Fibroblast of pulmonary artery (primary cell): ENCODE results near the gene ZPBP.

Experiments
- DNase-seq: peaks from one replicate; pipeline ENCODE4 v3.0.0-alpha.2; 2010; ENCODE audit warnings: low read depth
- H3K4me3 ChIP-seq: replicated peaks from 2 replicates; pipeline ENCODE4 v1.5.1; 2011; ENCODE audit warnings: low read depth, mild to moderate bottlenecking, control low read depth, low read length, moderate library complexity
- TF ChIP-seq, protein P1 (sequence below): IDR thresholded peaks from 2 replicates; pipeline ENCODE4 v1.5.1; 2011; ENCODE audit warnings: mild to moderate bottlenecking, control low read depth, low read length, inconsistent platforms; ENCODE audit errors: missing control alignments

ZPBP gene

DNA sequence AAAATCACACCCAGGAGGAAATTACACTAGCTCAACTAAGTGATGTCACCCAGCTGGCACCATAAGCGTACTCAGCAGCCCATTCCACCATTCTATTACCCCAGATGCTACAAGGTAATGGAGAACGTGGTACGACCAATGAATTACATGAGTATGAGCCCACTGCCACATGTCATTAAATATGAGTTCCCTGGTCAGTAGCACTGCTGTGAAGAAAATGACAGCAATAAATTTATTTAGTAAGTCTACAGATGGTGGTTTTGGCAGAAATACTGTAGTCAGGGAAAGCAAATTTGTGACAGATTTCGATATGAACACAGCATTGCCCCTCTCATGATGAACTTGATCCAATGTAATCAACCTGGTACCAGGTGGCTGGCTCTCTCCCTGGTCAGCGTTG lies 165.4 kb downstream of the ZPBP start:
- TF ChIP-seq, protein P1, sequence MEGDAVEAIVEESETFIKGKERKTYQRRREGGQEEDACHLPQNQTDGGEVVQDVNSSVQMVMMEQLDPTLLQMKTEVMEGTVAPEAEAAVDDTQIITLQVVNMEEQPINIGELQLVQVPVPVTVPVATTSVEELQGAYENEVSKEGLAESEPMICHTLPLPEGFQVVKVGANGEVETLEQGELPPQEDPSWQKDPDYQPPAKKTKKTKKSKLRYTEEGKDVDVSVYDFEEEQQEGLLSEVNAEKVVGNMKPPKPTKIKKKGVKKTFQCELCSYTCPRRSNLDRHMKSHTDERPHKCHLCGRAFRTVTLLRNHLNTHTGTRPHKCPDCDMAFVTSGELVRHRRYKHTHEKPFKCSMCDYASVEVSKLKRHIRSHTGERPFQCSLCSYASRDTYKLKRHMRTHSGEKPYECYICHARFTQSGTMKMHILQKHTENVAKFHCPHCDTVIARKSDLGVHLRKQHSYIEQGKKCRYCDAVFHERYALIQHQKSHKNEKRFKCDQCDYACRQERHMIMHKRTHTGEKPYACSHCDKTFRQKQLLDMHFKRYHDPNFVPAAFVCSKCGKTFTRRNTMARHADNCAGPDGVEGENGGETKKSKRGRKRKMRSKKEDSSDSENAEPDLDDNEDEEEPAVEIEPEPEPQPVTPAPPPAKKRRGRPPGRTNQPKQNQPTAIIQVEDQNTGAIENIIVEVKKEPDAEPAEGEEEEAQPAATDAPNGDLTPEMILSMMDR: no peak
- DNase-seq: no peak
- H3K4me3 ChIP-seq: no peak overlapping the region

DNA sequence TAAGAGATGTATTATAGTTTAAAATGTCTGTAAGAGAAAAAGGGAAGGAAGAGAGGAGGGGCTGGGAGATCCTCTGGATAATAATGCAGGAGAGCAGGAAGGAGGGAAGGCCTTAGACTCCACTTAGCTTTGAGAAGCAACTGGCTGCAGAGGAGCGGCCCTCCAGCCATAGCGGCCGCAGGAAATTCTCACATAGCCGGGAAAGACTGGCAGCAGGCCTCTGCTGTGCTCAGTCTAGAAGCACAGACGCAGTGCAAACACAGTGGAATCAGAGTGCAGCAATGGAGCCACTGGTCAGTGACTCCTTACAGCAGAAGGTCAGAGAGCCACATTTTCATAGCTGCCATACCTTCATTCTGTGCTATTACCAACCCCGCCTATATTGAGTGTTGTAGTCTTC lies 166.3 kb downstream of the ZPBP start:
- DNase-seq: no peak
- TF ChIP-seq, protein P1: no peak
- H3K4me3 ChIP-seq: no peak overlapping the region

GRCh38 chr7:49911909-49912308 lies 181.1 kb downstream of the ZPBP start:
- TF ChIP-seq, protein P1: no peak
- no peak overlapping the region for H3K4me3 ChIP-seq
- no peak for DNase-seq

DNA sequence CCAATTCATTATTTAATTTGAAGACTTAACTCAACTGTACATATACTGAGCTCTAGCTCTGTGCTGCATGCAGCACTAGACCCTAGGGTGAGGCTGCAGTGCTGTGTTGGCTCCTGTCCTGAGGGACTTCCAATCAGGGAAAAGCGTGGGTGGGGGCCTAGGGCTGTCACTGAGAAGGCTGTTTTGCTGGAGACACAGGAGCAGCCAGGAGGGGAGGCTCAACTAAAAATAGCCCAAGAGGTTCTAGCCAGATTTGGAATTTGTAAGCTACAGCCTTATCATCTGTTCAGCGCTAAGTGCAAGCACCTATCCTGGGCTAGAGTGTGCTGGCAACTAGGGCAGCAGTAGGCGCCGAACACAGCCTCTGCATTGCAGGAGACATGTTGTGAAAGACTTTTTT lies 198.5 kb downstream of the ZPBP start:
- DNase-seq: no peak

GRCh38 chr7:49893131-49893530 lies 199.9 kb downstream of the ZPBP start:
- TF ChIP-seq, protein P1: no peak
- no peak overlapping the region for H3K4me3 ChIP-seq
- no peak for DNase-seq

More for the DNA sequence above, 198.5 kb downstream of the ZPBP start:
- TF ChIP-seq, protein P1: no peak
- H3K4me3 ChIP-seq: no peak overlapping the region

GRCh38 chr7:49892481-49892880 lies 200.6 kb downstream of the ZPBP start:
- no peak for DNase-seq
- no peak overlapping the region for H3K4me3 ChIP-seq
- TF ChIP-seq, protein P1: no peak
